Keratinocyte (primary cell): ENCODE results near the gene POC5. TPM values are rescaled to one million over a fixed set of nuclear protein-coding genes. Genes with fewer than 3 reads are reported as not detected.
A peak's percentile ranks its signal among the peaks of the same experiment; 100 is the strongest.

Source experiments
- DNase-seq: peaks from one replicate; pipeline ENCODE4 v3.0.0-alpha.2; 2011; ENCODE audit warnings: low read depth, missing footprints, low spot score
- FAIRE-seq: peaks from 2 replicates; lab custom pipeline; 2011; peaks lifted over from hg19 to GRCh38; lab: Jason Lieb, UNC
- H2AFZ ChIP-seq: 2 replicates; pipeline ENCODE4 v1.6.0; 2012; ENCODE audit warnings: low read length, control low read depth, inconsistent platforms; ENCODE audit not compliant: control insufficient read depth
- H3K27ac ChIP-seq: 2 replicates; pipeline ENCODE4 v1.5.1; 2011; ENCODE audit warnings: low read length; ENCODE audit not compliant: control insufficient read depth, insufficient read depth
- H3K27me3 ChIP-seq: 3 replicates; pipeline ENCODE4 v1.6.0; 2011; ENCODE audit warnings: low read length; ENCODE audit not compliant: control insufficient read depth, insufficient read depth; ENCODE audit errors: extremely low read depth
- H3K36me3 ChIP-seq, 2 experiments: 2 replicates in 1 of 2; 3 replicates in 1 of 2; pipeline ENCODE4 v1.5.1; 2011; ENCODE audit warnings: low read length in 2 of 2, mild to moderate bottlenecking in 1 of 2; ENCODE audit not compliant: control insufficient read depth in 2 of 2, insufficient read depth in 2 of 2; ENCODE audit errors: extremely low read depth in 1 of 2
- H3K4me1 ChIP-seq: 3 replicates; pipeline ENCODE4 v1.5.1; 2011; ENCODE audit warnings: low read length; ENCODE audit not compliant: control insufficient read depth, insufficient read depth; ENCODE audit errors: extremely low read depth
- H3K4me2 ChIP-seq: 3 replicates; pipeline ENCODE4 v1.6.0; 2011; ENCODE audit warnings: low read depth, low read length; ENCODE audit not compliant: control insufficient read depth, insufficient read depth; ENCODE audit errors: extremely low read depth
- H3K4me3 ChIP-seq, 3 experiments: fragments of 200-600 bp in 1 of 3; sonication (generic) in 1 of 3; 2 replicates in 2 of 3; 3 replicates in 1 of 3; pipeline ENCODE4 v1.5.1; 2011 to 2016; ENCODE audit warnings: low read length in 3 of 3, mild to moderate bottlenecking in 3 of 3, control low read depth in 2 of 3, inconsistent platforms in 1 of 3, low read depth in 1 of 3, mixed read lengths in 1 of 3, mixed run types in 1 of 3, moderate library complexity in 1 of 3; ENCODE audit not compliant: control insufficient read depth in 2 of 3, insufficient read depth in 2 of 3; ENCODE audit errors: extremely low read depth in 1 of 3
- H3K79me2 ChIP-seq: 2 replicates; pipeline ENCODE4 v1.6.0; 2012; ENCODE audit warnings: low read length; ENCODE audit not compliant: control insufficient read depth, insufficient read depth
- H3K9ac ChIP-seq: 3 replicates; pipeline ENCODE4 v1.6.0; 2011; ENCODE audit warnings: low read length; ENCODE audit not compliant: control insufficient read depth, insufficient read depth; ENCODE audit errors: extremely low read depth
- H3K9me1 ChIP-seq: 3 replicates; pipeline ENCODE4 v1.6.0; 2011; ENCODE audit warnings: low read length; ENCODE audit not compliant: control insufficient read depth, insufficient read depth; ENCODE audit errors: extremely low read depth
- H3K9me3 ChIP-seq: 2 replicates; pipeline ENCODE4 v1.5.1; 2012; ENCODE audit warnings: low read depth, low read length; ENCODE audit not compliant: control insufficient read depth
- H4K20me1 ChIP-seq: 3 replicates; pipeline ENCODE4 v1.6.0; 2011; ENCODE audit warnings: low read length; ENCODE audit not compliant: control insufficient read depth, insufficient read depth; ENCODE audit errors: extremely low read depth
- CTCF ChIP-seq, 3 experiments: IDR thresholded peaks in 1 of 3; conservative IDR thresholded peaks in 1 of 3; optimal IDR thresholded peaks in 1 of 3; 2 replicates in 2 of 3; 3 replicates in 1 of 3; pipeline versions ENCODE3 to v1.5.1; 2011; ENCODE audit warnings: low read length in 3 of 3, mild to moderate bottlenecking in 3 of 3, moderate library complexity in 2 of 3, control low read depth in 1 of 3, inconsistent platforms in 1 of 3; ENCODE audit not compliant: insufficient read depth in 2 of 3; ENCODE audit errors: extremely low read depth in 1 of 3
- EZH2 ChIP-seq: IDR thresholded peaks from one replicate; pipeline ENCODE4 v1.6.1; 2012; ENCODE audit warnings: inconsistent platforms, mild to moderate bottlenecking, low read length, moderate library complexity
- dilution Hi-C: fragments of 300-500 bp; cut with MboI; formaldehyde crosslinking; loops from one replicate; pipeline ENCODE4 v1.7.0; 2020; ENCODE audit warnings: low sequenced_read_pairs; ENCODE audit not compliant: extremely low pct_ligation_motif_present
- polyA minus RNA-seq, 3 experiments: library from RNA; depleted of rRNA, polyadenylated mRNA; stranded (reverse); fragments of >200 nt; gene quantifications; 1 replicate in 1 of 3; 2 replicates in 1 of 3; 3 replicates in 1 of 3; pipeline ENCODE4 v1.2.3, GENCODE V29; 2011
- polyA plus RNA-seq, 5 experiments: library from polyadenylated mRNA; depleted of rRNA in 3 of 5; stranded (reverse) in 3 of 5; stranded (forward) in 1 of 5; unstranded in 1 of 5; fragments of >200 nt; gene quantifications; 1 replicate in 1 of 5; 2 replicates in 3 of 5; 3 replicates in 1 of 5; pipeline versions ENCODE4 v1.2.1 to v1.2.3, GENCODE V29; 2011 to 2012; ENCODE audit warnings: missing spikeins in 2 of 5, low read depth in 1 of 5, low replicate concordance in 1 of 5

The POC5 gene
- polyA plus RNA-seq, result 7.9 to 10.4 TPM (median 8.2 TPM) in 3 replicates
- polyA plus RNA-seq (2011; ENCODE audit: low read depth), result 4.5 TPM
- polyA plus RNA-seq (2011; cell fraction: cytosol; rRNA removed), result 3.6 and 7.3 TPM in 2 replicates
- 12.5 and 12.7 TPM in 2 replicates for polyA plus RNA-seq (2011; cell fraction: nucleus; rRNA removed)
- polyA plus RNA-seq (2012; ENCODE audit: low replicate concordance), result 5.8 TPM in 2 replicates
- polyA minus RNA-seq, result 1.1 to 12.7 TPM (median 8.0 TPM) in 3 replicates
- 5.0 TPM for polyA minus RNA-seq (2011; cell fraction: cytosol; rRNA and poly(A)+ RNA removed)
- polyA minus RNA-seq (2011; cell fraction: nucleus; rRNA and poly(A)+ RNA removed), result 4.1 and 12.0 TPM in 2 replicates

DNA sequence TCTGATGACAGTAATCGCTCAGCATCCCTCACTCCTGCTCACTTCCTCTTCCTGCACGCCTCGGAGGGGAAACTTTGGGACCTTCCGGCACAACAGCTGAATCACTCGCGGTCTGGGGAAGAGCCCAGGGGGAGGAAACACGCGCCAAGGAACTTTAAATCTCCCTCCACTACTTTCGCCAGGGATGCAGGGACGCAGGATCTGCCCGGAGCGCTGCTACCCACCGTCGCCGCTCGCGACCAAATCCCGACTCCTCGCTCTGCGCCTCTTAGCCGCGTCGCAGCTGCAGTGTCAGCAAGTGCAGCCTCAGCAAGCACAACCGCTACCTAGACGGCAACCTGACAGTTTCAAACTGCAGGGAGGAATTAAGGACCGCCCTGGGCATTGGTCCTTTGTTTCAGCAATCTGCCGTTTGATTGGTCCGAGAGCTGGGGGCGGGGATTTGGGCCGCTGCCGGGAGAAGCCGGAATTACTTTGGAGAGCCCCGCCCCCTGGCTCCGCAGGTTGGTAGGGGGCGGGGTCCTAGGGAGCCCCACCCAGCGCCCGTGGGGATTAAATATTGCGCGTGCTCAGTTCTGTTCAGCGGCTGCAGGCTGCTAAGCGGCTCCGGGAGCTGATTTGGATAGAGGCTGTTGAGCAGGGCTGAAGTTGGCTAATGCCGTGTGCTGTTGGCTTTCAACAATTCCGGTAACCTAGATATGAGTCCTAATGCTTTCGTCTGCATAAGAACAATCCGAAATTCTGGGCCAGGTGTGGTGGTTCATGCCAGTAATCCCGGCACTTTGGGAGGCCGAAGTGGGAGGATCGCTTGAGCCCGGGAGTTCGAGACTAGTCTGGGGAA lies at the start of gene POC5:
POC5 (minus strand) TSS at position 356 of the 841 bp plus-strand sequence. CDS start 4,500 bp downstream, outside the sequence.
- peak within 1 kb of the TSS; percentile 75 for H3K9ac ChIP-seq
- peak within 1 kb of the TSS; percentile 72 for H3K27ac ChIP-seq
- H3K9me3 ChIP-seq, result no peaks in the 10 kb centered on the region
- peaks cover 11% of the 10 kb centered on the region for H3K4me1 ChIP-seq
- no peaks in the 10 kb centered on the region for H3K9me1 ChIP-seq
- H2AFZ ChIP-seq, result peak within 1 kb of the TSS; percentile 87
- H3K4me3 ChIP-seq, result peak within 1 kb of the TSS; percentile 66 to 92 (median 87)
- no peaks in the 10 kb centered on the region for H4K20me1 ChIP-seq
- dilution Hi-C loops, result no loop called here
- H3K79me2 ChIP-seq, result peaks cover 26% of the 10 kb centered on the region
- peaks cover 0 to 3% of the 10 kb centered on the region in 2 experiments for H3K36me3 ChIP-seq
- peak within 1 kb of the TSS; percentile 92 for H3K4me2 ChIP-seq
- peak; percentile 91 for FAIRE-seq
- no peak for TF ChIP-seq EZH2
- TF ChIP-seq CTCF (optimal IDR thresholded peaks at IDR 0.05 in 1 of 3, IDR thresholded peaks at IDR 0.05 in 1 of 3, conservative IDR thresholded peaks at IDR 0.05 in 1 of 3; ENCODE audit: extremely low read depth in 1 of 3, insufficient read depth in 2 of 3, low read length in 3 of 3), result no peak
- peak; percentile 80 for DNase-seq
- H3K27me3 ChIP-seq, result no peaks in the 10 kb centered on the region

- H2AFZ ChIP-seq, result no peak overlapping the region
- dilution Hi-C loops, result no loop called here
- no peak for TF ChIP-seq CTCF (optimal IDR thresholded peaks at IDR 0.05 in 1 of 3, IDR thresholded peaks at IDR 0.05 in 1 of 3, conservative IDR thresholded peaks at IDR 0.05 in 1 of 3; ENCODE audit: extremely low read depth in 1 of 3, insufficient read depth in 2 of 3, low read length in 3 of 3)
- TF ChIP-seq EZH2, result no peak
- FAIRE-seq (no peak), DNase-seq (no peak)
- no peaks in the 10 kb centered on the region for H3K36me3 ChIP-seq
- no peaks in the 10 kb centered on the region for H3K79me2 ChIP-seq
- H3K27ac ChIP-seq, result no peak overlapping the region
- H4K20me1 ChIP-seq, result no peaks in the 10 kb centered on the region
- H3K9me1 ChIP-seq, result no peaks in the 10 kb centered on the region
- H3K9me3 ChIP-seq, result no peaks in the 10 kb centered on the region
- H3K4me3 ChIP-seq, result no peak overlapping the region
- peaks cover 6% of the 10 kb centered on the region for H3K27me3 ChIP-seq
- no peak overlapping the region for H3K4me2 ChIP-seq
- H3K9ac ChIP-seq, result no peak overlapping the region
- H3K4me1 ChIP-seq, result no peaks in the 10 kb centered on the region
Measured at GRCh38 chr5:75758116-75758515, 40.9 kb upstream of the POC5 start.
